Measurements from ENCODE around the gene ANKIB1. TPM values are rescaled to one million over a fixed set of nuclear protein-coding genes. Genes with fewer than 3 reads are reported as not detected.

The ANKIB1 gene
- total and polyA plus RNA-seq, 10 donors = 9.0 to 75.3 (median 44.5) TPM

GRCh38 chr7:92255308-92255707, 9.5 kb downstream of the ANKIB1 start:
- no peaks in the 10 kb centered on the region for H3K27me3 ChIP-seq (replicated peaks in 1 of 7)
- TF ChIP-seq CTCF (IDR thresholded peaks at IDR 0.05 in 8 of 11, conservative IDR thresholded peaks at IDR 0.05 in 3 of 11) (no peak), POLR2AphosphoS5 (IDR thresholded peaks at IDR 0.05) (no peak), POLR2A (IDR thresholded peaks at IDR 0.05) (no peak)
- H3K36me3 ChIP-seq = peaks cover 0 to 12% (median under 1%) of the 10 kb centered on the region in 6 donors
- intact Hi-C loops (cut with DNase I; ENCODE audit: low total_unique reads) = no loop called here
- DNase-seq = no peak
- H3K9me3 ChIP-seq = peaks cover 0 to 5% (median 0%) of the 10 kb centered on the region in 8 donors
- H3K4me1 ChIP-seq = peaks cover 0 to 16% (median 0%) of the 10 kb centered on the region in 6 donors
- 81 to 88% (median 87%) methylated on average over 4 of the region's 4 CpGs for WGBS, 5 donors
- no peak overlapping the region for H3K27ac ChIP-seq
- H3K4me3 ChIP-seq = no peak overlapping the region

GRCh38 chr7:92259062-92259461, 13.3 kb downstream of the ANKIB1 start:
- Histone ChIP-seq H3K4me1 (peaks cover 0 to 9% (median 0%) of the 10 kb centered on the region in 6 donors), H3K27me3 (replicated peaks in 1 of 7) (no peaks in the 10 kb centered on the region), H3K27ac (no peak overlapping the region), H3K4me3 (no peak overlapping the region), H3K36me3 (peaks cover 0 to 8% (median 2%) of the 10 kb centered on the region in 6 donors), H3K9me3 (peaks cover 0 to 13% (median 8%) of the 10 kb centered on the region in 8 donors)
- TF ChIP-seq CTCF (IDR thresholded peaks at IDR 0.05 in 8 of 11, conservative IDR thresholded peaks at IDR 0.05 in 3 of 11) = no peak
- no peak for TF ChIP-seq POLR2A (IDR thresholded peaks at IDR 0.05)
- no peak for TF ChIP-seq POLR2AphosphoS5 (IDR thresholded peaks at IDR 0.05)
- no peak for DNase-seq
- 95 to 98% (median 96%) methylated on average over 4 of the region's 4 CpGs for WGBS, 5 donors
- intact Hi-C loops (cut with DNase I; ENCODE audit: low total_unique reads) = no loop called here

- H3K36me3 ChIP-seq = peaks cover 0 to 8% (median 2%) of the 10 kb centered on the region in 6 donors
- TF ChIP-seq CTCF (IDR thresholded peaks at IDR 0.05 in 8 of 11, conservative IDR thresholded peaks at IDR 0.05 in 3 of 11) (no peak), POLR2A (IDR thresholded peaks at IDR 0.05) (no peak), POLR2AphosphoS5 (IDR thresholded peaks at IDR 0.05) (no peak)
- H3K27me3 ChIP-seq (replicated peaks in 1 of 7) = no peaks in the 10 kb centered on the region
- H3K9me3 ChIP-seq = peaks cover 0 to 11% (median 8%) of the 10 kb centered on the region in 8 donors
- peaks cover 0 to 9% (median 0%) of the 10 kb centered on the region in 6 donors for H3K4me1 ChIP-seq
- H3K4me3 ChIP-seq = no peak overlapping the region
- H3K27ac ChIP-seq = no peak overlapping the region
- no peak for DNase-seq
- WGBS, 5 donors = 59 to 71% (median 66%) methylated on average over 2 of the region's 2 CpGs
- intact Hi-C loops (cut with DNase I; ENCODE audit: low total_unique reads) = no loop called here
These were observed 14.0 kb downstream of the ANKIB1 start for GRCh38 chr7:92259610-92260247.

- Histone ChIP-seq H3K36me3 (peaks cover 0 to 8% (median 2%) of the 10 kb centered on the region in 6 donors), H3K4me3 (no peak overlapping the region), H3K9me3 (peaks cover 0 to 10% (median 7%) of the 10 kb centered on the region in 8 donors), H3K4me1 (peaks cover 0 to 9% (median 0%) of the 10 kb centered on the region in 6 donors), H3K27ac (no peak overlapping the region), H3K27me3 (replicated peaks in 1 of 7) (no peaks in the 10 kb centered on the region)
- 82 to 89% (median 84%) methylated on average over 7 of the region's 7 CpGs for WGBS, 5 donors
- no peak for DNase-seq
- TF ChIP-seq POLR2AphosphoS5 (IDR thresholded peaks at IDR 0.05) (no peak), POLR2A (IDR thresholded peaks at IDR 0.05) (no peak), CTCF (IDR thresholded peaks at IDR 0.05 in 8 of 11, conservative IDR thresholded peaks at IDR 0.05 in 3 of 11) (no peak)
- intact Hi-C loops (cut with DNase I; ENCODE audit: low total_unique reads) = no loop called here
These were observed 14.5 kb downstream of the ANKIB1 start for GRCh38 chr7:92260248-92260781.
